HG03108 (cell line): ENCODE measurements around the gene NR6A1.
"Not testable (repeated sequence)": the region's sequence is repeated elsewhere in the genome, so short reads cannot be mapped to it uniquely, and the experiment has no call there.

ENCODE experiments used
- ATAC-seq: cut with Tn5 transposase; IDR thresholded peaks from one replicate; pipeline ENCODE4 v1.9.1; 2021; ENCODE audit warnings: moderate library complexity; ENCODE audit not compliant: unreplicated experiment

The NR6A1 gene

GRCh38 chr9:124621371-124622328, 149.5 kb downstream of the NR6A1 start:
- peak; percentile 45 for ATAC-seq

DNA sequence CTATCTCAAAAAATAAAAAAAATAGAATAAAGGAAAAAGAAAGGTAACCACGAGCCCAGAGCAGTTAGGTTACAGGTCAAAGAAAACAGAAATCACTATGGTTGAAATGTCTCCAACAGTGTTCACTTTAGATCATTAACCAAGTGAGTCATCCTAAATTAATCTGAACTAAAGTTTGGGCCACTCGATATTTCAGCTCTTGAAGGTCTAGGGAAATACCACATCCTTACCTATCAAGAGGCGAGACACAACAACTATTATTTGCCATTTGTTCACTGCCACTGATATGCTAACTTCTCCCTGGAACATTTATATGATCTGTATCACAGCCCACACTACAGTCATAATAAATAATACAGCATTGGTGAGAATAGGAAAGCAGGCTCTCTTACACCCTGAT, 152.6 kb downstream of the NR6A1 start:
- ATAC-seq, result no peak

DNA sequence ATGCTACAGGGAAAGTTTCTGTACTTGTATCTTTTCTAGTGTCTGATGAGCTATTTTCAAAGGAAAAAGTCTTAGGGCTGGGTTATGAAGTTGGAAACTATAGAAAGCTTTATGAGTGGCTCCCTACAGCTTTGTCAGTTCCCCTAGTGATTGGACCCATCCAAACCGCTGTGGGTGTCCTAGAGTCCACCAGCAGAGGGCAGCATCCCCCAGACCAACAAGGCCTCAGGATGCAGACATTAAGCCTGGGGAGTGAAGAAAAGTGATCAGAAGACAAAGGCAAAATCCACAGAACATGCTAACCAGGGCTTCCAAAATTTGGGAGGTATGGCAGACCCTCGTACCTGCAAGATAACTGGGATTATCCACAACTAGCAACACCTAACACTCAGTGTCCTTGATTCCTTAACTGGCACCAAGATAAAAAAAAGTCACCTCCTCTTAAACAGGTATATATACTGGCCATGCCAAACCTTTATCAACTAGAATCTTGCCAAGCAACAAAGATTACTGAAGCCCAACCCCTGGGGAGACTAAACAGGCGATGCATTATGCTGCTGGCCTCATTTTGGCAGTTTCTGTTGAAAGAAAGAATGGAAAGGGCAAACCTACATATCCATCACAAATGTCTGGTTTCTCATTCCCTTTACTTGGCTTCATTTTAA, 153.5 kb downstream of the NR6A1 start:
- ATAC-seq, result no peak

- ATAC-seq, result no peak
These were observed 154.2 kb downstream of the NR6A1 start for GRCh38 chr9:124616961-124617360.

DNA sequence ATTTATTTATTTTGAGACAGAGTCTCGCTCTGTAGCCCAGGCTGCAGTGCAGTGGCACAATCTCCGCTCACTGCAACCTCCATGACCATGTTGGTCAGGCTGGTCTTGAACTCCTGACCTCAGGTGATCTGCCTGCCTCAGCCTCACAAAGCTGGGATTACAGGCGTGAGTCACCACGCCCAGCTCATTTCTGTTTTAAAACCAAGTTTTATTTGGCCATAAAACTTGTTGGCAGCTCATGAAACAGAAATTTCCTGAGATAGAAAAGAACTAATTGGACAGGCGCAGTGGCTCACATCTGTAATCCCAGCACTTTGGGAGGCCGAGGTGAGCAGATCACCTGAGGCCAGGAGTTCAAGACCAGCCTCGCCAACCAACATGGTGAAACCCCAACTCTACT, 155.3 kb downstream of the NR6A1 start:
- not testable (repeated sequence) for ATAC-seq

DNA sequence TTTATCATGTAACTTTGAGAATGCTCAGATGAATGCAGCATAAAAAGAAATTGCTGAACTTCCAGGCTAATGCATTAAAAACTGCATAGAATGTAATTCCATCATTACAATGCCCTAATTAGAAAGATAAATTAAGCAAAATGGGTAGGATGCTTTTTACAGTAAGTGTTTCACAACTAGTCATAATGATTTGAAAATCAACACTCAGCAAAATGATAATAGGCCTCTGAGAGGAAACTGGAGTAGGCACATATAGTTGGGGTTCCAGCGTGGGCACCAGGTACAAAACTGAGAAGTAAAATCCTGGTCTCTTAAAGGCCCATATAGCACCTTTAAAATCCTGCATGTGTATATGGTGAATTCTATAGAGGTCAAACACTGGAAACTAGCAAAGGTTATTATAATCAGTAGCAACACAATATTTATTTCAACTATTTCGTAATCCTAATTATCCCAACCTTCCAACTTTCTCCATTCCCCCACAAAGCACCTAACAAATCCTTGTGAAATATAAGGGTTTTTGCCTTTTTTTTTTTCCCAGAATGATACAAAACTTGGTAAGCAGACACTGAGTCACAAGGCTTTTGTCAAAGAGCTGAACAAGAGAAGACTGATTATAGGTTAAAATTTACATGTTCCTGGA, 155.9 kb downstream of the NR6A1 start:
- no peak for ATAC-seq

DNA sequence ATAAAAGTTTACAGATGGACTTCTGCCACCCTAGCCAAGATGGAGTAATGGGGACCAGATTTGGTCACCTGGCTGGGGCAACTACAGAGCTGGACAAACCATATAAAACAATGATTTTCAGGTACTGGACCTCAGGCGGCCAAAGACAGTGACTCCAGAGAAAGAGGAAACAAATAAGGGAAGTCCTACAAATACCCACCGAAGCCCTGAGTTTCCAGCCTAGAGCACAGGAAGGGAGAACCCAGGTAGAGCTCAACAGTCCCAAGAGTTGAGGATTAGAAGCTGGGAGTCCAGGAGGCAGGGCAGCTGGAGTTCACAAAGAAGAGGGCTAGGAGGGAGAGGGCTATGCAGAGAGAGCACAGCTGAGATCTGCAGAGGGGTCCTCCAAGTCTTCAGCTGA, 157.3 kb downstream of the NR6A1 start:
- no peak for ATAC-seq

DNA sequence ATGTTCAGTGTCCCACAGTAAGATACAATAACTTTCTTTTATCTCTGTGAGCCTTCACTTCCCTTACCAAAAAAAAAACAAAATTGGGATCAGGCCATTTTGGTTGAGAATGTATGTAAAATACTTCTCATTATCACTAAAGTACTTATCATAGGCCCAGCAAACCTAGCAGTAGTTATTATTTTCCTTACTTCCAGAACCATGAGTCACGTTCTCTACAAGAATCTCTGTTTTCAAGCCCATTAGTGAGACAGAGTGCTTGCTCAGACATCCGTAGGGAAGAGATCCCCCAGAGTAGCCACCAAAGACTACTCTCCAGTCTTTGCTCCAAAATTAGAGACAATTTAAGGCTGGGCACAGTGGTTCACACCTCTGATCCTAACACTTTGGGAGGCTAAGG, 160.0 kb downstream of the NR6A1 start:
- ATAC-seq, result no peak

DNA sequence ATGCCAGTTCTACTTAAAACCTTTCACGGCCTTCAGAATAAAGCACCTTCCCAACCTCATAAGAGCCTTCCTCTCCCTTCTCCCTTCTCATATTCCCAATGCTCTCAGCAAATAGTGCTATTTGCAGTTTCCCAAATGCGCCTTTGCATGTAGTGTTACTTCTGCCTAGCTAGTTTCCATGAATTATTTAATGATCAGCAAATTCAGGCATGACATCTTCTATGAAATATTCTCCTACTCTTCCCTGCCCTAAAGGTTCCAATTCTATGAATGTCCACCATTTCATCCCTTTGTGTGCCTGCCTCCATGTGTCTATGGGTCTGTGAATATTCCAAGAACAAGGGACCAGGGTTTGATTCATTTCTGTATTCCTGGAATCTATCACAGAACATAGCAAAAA, 165.1 kb downstream of the NR6A1 start:
- no peak for ATAC-seq

DNA sequence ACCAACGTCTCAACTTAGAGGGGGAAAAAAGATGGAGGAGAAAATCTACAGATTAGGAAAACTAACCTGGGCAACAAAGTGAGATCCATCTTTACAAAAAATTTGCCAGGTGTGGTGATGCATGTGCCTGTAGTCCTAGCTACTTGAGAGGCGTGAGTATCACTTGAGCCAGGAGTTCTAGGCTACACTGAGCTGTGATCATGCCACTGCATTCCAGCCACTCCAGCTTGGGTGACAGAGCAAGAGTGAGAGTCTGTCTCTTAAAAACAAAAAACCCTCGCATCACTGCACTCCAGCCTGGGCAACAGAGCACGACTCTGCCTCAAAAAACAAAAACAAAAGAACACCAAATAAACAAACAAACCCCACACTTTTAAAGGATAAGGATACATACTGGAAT, 165.9 kb downstream of the NR6A1 start:
- ATAC-seq, result no peak

DNA sequence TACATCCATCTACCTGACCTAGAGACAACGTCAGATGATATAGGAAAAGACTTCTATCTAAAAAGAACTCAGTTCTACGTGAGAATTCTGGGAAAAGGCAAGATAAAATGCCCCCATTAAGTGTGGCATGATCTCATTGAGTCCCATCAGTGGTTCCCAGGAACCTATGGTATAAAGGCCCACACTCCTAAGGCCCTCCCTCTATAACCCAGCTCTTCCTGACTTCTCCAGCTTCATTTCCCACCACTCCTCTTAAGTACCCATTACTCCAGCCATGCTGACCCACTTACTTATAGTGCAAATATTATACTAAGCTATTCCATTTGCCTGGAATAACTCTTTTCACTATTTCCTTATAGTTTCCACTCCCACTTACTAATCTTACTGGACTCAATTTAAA, 168.5 kb downstream of the NR6A1 start:
- no peak for ATAC-seq

DNA sequence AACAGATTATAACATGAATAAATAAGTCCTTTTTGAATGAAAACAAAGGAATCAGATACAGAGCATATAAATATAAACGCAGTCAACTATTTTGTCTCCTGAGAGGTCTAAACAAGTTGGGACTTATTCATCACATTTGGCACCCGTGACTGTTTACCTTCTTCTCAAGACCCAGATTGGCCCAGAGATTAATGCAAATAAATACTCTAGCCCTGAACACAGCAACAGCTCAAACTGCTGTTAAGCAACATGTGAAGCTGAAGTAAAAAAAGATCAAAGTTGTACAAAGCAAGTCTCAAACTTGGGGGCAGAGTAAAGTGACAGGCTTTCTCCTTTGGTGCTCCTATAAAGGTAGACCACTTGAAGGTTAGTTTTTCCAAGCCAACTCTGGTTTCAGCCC, 168.9 kb downstream of the NR6A1 start:
- ATAC-seq, result no peak

- ATAC-seq, result no peak
These were observed 170.7 kb downstream of the NR6A1 start for GRCh38 chr9:124600407-124600806.

GRCh38 chr9:124599121-124599795, 171.9 kb downstream of the NR6A1 start:
- ATAC-seq, result no peak

GRCh38 chr9:124598048-124598447, 173.1 kb downstream of the NR6A1 start:
- ATAC-seq, result no peak

DNA sequence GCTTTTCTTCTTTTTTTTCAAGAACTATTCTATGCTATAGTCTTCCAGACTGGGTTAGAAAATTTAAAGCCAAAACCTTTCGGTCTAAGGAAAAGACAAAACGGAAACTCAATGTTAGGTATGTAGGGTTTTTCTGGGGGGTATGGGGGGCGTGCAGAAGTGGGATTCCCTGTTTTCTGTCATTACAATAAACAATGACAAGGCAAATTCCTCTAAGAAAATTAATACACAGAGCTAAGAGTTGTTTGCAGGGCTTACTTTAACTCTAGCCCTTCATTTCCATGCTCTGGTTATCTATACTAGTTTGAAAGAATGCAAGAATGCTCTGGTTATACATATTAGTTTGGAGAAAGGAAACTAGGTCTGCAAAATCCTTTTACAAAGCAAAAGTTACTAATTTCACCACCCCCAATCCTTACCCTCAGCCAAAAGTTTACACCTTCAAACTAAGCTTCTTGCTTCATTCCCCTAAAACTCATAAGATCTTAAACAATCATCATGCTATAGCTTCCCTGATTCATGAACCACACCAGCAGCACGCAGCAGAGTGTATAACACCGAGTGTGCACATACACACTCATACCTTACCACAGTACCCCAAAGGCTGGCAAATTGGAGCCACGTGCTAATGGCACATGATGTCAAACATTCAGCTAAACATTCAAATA, 174.8 kb downstream of the NR6A1 start:
- no peak for ATAC-seq

DNA sequence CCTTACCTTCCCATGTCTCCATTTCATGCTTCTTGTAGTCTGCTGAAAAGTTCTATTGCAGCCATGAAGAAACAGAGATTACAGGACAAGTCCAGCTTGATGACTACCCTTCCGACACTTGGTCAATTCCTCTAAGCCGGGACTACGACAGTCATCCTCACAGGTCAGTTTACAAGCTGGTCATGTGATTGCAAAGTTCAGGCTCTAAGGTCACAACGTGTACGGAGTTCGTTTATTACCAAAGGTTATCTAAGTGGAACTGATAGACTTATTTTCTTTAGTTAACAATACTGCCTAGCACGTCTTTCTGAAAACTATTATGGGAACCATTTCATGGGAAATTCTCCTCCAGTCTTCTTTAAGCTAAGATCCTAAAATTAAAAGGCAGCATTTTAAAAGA, 175.4 kb downstream of the NR6A1 start:
- ATAC-seq, result no peak

GRCh38 chr9:124594673-124595072, 176.4 kb downstream of the NR6A1 start:
- ATAC-seq, result no peak

DNA sequence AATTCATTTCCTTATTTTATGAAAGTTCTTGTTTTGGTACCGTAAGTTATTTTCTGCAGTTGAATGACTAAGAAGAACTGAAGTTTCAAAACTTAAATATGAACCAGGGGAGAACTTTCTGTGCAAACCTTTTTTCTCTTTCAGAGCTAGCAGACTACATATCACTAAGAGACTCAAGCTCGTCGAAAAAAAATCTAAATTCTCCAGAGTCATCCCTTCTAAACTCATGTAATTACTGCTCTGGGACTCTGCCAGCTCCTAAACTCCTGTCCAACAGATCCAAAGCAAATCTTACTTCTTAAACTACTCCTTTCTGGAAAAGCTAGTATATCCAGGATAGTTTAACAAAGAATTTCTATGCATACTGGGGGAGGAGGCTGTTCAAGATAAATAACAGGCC, 176.9 kb downstream of the NR6A1 start:
- ATAC-seq, result no peak

GRCh38 chr9:124593651-124594058, 177.5 kb downstream of the NR6A1 start:
- no peak for ATAC-seq

- ATAC-seq, result no peak
These were observed 177.9 kb downstream of the NR6A1 start for GRCh38 chr9:124593200-124593599.
